GM12878 (cell line): ENCODE results near the gene CARS2. TPM values are rescaled to one million over a fixed set of nuclear protein-coding genes. Genes with fewer than 3 reads are reported as not detected.

Experiments used
- BRCA1 ChIP-seq: IDR thresholded peaks from 2 replicates; pipeline ENCODE4 v1.6.1; 2011; ENCODE audit warnings: low read depth, low read length, improper control_type of control experiment
- CREM ChIP-seq: IDR thresholded peaks from 2 replicates; pipeline ENCODE4 v1.6.1; 2014; ENCODE audit warnings: antibody characterized with exemption, low read depth
- CUX1 ChIP-seq: IDR thresholded peaks from 2 replicates; pipeline ENCODE4 v1.6.1; 2012; ENCODE audit warnings: improper control_type of control experiment, low read depth, low read length; ENCODE audit not compliant: insufficient replicate concordance
- EED ChIP-seq: sonication (generic); IDR thresholded peaks from 2 replicates; pipeline ENCODE4 v1.6.1; 2016; ENCODE audit warnings: antibody characterized with exemption, low read depth
- FOXK2 ChIP-seq: fragments of 450-650 bp; IDR thresholded peaks from 2 replicates; pipeline ENCODE4 v1.6.1; 2017; ENCODE audit warnings: mild to moderate bottlenecking, moderate library complexity
- SMARCA5 ChIP-seq: fragments of 450-650 bp; IDR thresholded peaks from 2 replicates; pipeline ENCODE4 v1.6.1; 2017; ENCODE audit warnings: mild to moderate bottlenecking
- ZBTB33 ChIP-seq: fragments of 450-650 bp; IDR thresholded peaks from 2 replicates; pipeline ENCODE4 v1.6.1; 2017; ENCODE audit warnings: mild to moderate bottlenecking
- ZNF207 ChIP-seq: fragments of 450-650 bp; IDR thresholded peaks from 2 replicates; pipeline ENCODE4 v1.6.1; 2014; ENCODE audit warnings: antibody characterized with exemption, mild to moderate bottlenecking, borderline replicate concordance
- polyA plus RNA-seq, 11 experiments: library from polyadenylated mRNA; depleted of rRNA in 4 of 11; unstranded in 6 of 11; stranded (reverse) in 5 of 11; fragments of >200 nt; fragmentation: Nextera tagmentation in 4 of 11; fragmentation: Illumina TruSeq in 1 of 11; extraction: Ambion mirVana in 4 of 11; extraction: Trizol in 1 of 11; gene quantifications; 1 replicate in 1 of 11; 2 replicates in 10 of 11; pipeline versions ENCODE4 v1.2.1 to v1.2.3, GENCODE V29; 2011 to 2016; ENCODE audit warnings: inconsistent platforms in 2 of 11, missing spikeins in 2 of 11, low read depth in 1 of 11
- total RNA-seq, 4 experiments: library from RNA; depleted of rRNA in 3 of 4; stranded (reverse); fragments of >200 nt in 3 of 4; fragmentation: Illumina TruSeq in 1 of 4; extraction: Trizol in 1 of 4; gene quantifications; 2 replicates each; pipeline versions ENCODE4 v1.2.1 to v1.2.3, GENCODE V29; 2013 to 2021
- TF ChIP-seq, protein P1 (sequence below): fragments of 450-650 bp; IDR thresholded peaks from 2 replicates; pipeline ENCODE4 v1.6.1; 2018; ENCODE audit warnings: borderline replicate concordance, mild to moderate bottlenecking; ENCODE audit not compliant: partially characterized antibody
- TF ChIP-seq, protein P2 (sequence below): fragments of 150-350 bp; IDR thresholded peaks from 2 replicates; pipeline ENCODE4 v1.6.1; 2014; ENCODE audit warnings: mild to moderate bottlenecking, low read depth, low read length

Gene CARS2
- total and polyA plus RNA-seq, 10 of the 15 experiments (the other 5 are each of a cell fraction or from before 2014, with no cell fraction given), result 4.2 to 101 (median 61.5) TPM

GRCh38 chr13:110719036-110719710 lies 13.3 kb upstream of the CARS2 start (continued):
- no peak for TF ChIP-seq CUX1
- TF ChIP-seq EED, result no peak
- TF ChIP-seq, protein P1, sequence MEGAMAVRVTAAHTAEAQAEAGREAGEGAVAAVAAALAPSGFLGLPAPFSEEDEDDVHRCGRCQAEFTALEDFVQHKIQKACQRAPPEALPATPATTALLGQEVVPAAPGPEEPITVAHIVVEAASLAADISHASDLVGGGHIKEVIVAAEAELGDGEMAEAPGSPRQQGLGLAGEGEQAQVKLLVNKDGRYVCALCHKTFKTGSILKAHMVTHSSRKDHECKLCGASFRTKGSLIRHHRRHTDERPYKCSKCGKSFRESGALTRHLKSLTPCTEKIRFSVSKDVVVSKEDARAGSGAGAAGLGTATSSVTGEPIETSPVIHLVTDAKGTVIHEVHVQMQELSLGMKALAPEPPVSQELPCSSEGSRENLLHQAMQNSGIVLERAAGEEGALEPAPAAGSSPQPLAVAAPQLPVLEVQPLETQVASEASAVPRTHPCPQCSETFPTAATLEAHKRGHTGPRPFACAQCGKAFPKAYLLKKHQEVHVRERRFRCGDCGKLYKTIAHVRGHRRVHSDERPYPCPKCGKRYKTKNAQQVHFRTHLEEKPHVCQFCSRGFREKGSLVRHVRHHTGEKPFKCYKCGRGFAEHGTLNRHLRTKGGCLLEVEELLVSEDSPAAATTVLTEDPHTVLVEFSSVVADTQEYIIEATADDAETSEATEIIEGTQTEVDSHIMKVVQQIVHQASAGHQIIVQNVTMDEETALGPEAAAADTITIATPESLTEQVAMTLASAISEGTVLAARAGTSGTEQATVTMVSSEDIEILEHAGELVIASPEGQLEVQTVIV, result no peak
- TF ChIP-seq ZNF207, result no peak
- TF ChIP-seq, protein P2, sequence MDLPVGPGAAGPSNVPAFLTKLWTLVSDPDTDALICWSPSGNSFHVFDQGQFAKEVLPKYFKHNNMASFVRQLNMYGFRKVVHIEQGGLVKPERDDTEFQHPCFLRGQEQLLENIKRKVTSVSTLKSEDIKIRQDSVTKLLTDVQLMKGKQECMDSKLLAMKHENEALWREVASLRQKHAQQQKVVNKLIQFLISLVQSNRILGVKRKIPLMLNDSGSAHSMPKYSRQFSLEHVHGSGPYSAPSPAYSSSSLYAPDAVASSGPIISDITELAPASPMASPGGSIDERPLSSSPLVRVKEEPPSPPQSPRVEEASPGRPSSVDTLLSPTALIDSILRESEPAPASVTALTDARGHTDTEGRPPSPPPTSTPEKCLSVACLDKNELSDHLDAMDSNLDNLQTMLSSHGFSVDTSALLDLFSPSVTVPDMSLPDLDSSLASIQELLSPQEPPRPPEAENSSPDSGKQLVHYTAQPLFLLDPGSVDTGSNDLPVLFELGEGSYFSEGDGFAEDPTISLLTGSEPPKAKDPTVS, result no peak
- no peak for TF ChIP-seq SMARCA5
- TF ChIP-seq BRCA1, result no peak
- peak; percentile 78 for TF ChIP-seq ZBTB33
- no peak for TF ChIP-seq CREM
- TF ChIP-seq FOXK2, result no peak
